NCI-H446 (cell line): ENCODE results near the gene CHAC1.

Source experiments
- DNase-seq, 2 experiments: peaks; one replicate each; lab custom pipeline; 2025; lab: John Stamatoyannopoulos, UW

The CHAC1 gene

GRCh38 chr15:40986820-40987219, 33.5 kb downstream of the CHAC1 start:
- no peak for DNase-seq

GRCh38 chr15:40988156-40988555, 34.9 kb downstream of the CHAC1 start:
- DNase-seq = no peak

GRCh38 chr15:40990080-40990479, 36.8 kb downstream of the CHAC1 start:
- no peak for DNase-seq

GRCh38 chr15:40990789-40991188, 37.5 kb downstream of the CHAC1 start:
- DNase-seq = no peak

- DNase-seq = no peak
Observed at GRCh38 chr15:40991355-40991754, 38.1 kb downstream of the CHAC1 start.

GRCh38 chr15:40992241-40992741, 39.0 kb downstream of the CHAC1 start:
- no peak for DNase-seq

GRCh38 chr15:40992825-40993224, 39.6 kb downstream of the CHAC1 start:
- DNase-seq = no peak

- DNase-seq = no peak
Observed at GRCh38 chr15:40995656-40996055, 42.4 kb downstream of the CHAC1 start.

- DNase-seq = no peak
Observed at GRCh38 chr15:40999190-40999589, 45.9 kb downstream of the CHAC1 start.

GRCh38 chr15:41001524-41002214, 48.4 kb downstream of the CHAC1 start:
- DNase-seq = no peak

- no peak for DNase-seq
Observed at GRCh38 chr15:41004490-41004889, 51.2 kb downstream of the CHAC1 start.
